Measurements from ENCODE around the gene TRAPPC12. TPM values are rescaled to one million over a fixed set of nuclear protein-coding genes. Genes with fewer than 3 reads are reported as not detected.
"Not testable (repeated sequence)": the region's sequence is repeated elsewhere in the genome, so short reads cannot be mapped to it uniquely, and the experiment has no call there.

Gene TRAPPC12
- total RNA-seq, 2 experiments from 2014 or later, result 58.7 to 64.6 TPM

GRCh38 chr2:3491306-3491705, 111.8 kb downstream of the TRAPPC12 start:
- Mint-ChIP-seq H3K36me3 (peaks cover 6% of the 10 kb centered on the region), H3K4me3 (no peak overlapping the region), H3K27me3 (no peaks in the 10 kb centered on the region), H3K27ac (no peak overlapping the region), H3K9me3 (no peaks in the 10 kb centered on the region), H3K4me1 (no peaks in the 10 kb centered on the region)
- no peak for DNase-seq

DNA sequence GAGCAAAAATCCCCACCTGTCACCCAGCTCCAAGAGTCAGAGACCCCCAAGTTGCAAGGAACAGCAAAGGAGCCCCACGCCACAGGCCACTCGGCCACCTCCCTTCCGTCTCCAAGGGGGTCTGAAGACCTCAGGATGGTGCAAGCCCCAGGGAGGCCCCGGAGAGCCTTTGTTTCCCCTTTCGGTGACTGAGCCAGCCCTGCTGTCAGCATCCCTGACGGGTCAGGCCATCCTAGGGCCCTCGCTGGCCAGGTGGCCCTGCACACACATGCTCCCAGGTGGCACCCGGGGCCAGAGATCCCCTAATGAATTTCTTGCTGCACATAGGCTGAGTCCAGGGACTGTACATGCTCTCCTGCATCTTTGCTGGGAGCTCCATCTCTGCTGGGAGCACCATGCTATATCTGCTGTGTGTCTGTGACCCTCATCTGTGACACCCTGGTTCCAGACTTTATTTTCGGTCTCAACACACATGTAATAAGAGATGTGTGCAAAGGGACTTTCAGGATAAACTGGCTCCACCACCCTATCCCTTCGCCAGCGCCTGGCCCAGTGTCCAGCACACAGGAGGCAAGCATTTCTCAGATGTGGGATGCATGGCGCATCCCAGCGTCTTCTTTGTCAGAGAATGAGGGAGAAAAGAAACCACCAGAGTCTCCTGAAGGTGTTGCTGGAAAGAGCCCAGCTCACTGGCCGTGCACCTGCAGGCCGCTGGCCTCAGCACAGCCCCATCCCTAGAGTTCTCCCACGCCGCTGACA, 112.4 kb downstream of the TRAPPC12 start:
- no peak for DNase-seq
- no peaks in the 10 kb centered on the region for H3K9me3 Mint-ChIP-seq
- H3K36me3 Mint-ChIP-seq, result peaks cover 6% of the 10 kb centered on the region
- H3K4me3 Mint-ChIP-seq, result no peak overlapping the region
- H3K27me3 Mint-ChIP-seq, result no peaks in the 10 kb centered on the region
- H3K27ac Mint-ChIP-seq, result no peak overlapping the region
- H3K4me1 Mint-ChIP-seq, result no peaks in the 10 kb centered on the region

DNA sequence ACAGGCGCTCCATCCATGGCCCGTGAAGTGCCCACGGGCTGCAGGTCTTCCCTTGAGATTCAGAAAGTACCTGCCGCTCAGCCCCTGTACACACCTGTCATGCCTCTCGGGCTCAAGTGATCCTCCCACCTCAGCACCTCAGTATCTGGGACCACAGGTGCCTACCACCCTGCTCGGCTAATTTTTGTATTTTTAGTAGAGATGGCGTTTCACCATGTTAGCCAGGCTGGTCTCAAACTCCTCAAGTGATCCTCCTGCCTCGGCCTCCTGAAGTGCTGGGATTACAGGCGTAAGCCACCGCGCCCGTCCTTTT, 112.9 kb downstream of the TRAPPC12 start:
- H3K27ac Mint-ChIP-seq, H3K4me1 Mint-ChIP-seq, H3K27me3 Mint-ChIP-seq, H3K4me3 Mint-ChIP-seq, H3K36me3 Mint-ChIP-seq, DNase-seq, H3K9me3 Mint-ChIP-seq: not testable (repeated sequence)

- H3K9me3 Mint-ChIP-seq, result no peaks in the 10 kb centered on the region
- no peak overlapping the region for H3K27ac Mint-ChIP-seq
- peaks cover 6% of the 10 kb centered on the region for H3K36me3 Mint-ChIP-seq
- no peaks in the 10 kb centered on the region for H3K27me3 Mint-ChIP-seq
- H3K4me3 Mint-ChIP-seq, result no peak overlapping the region
- no peaks in the 10 kb centered on the region for H3K4me1 Mint-ChIP-seq
- DNase-seq, result no peak
Observed at GRCh38 chr2:3492951-3493614, 113.6 kb downstream of the TRAPPC12 start.

GRCh38 chr2:3493615-3494007, 114.1 kb downstream of the TRAPPC12 start:
- Mint-ChIP-seq H3K27ac (no peak overlapping the region), H3K27me3 (no peaks in the 10 kb centered on the region), H3K4me1 (no peaks in the 10 kb centered on the region), H3K4me3 (no peak overlapping the region), H3K36me3 (peaks cover 6% of the 10 kb centered on the region), H3K9me3 (no peaks in the 10 kb centered on the region)
- DNase-seq, result no peak

DNA sequence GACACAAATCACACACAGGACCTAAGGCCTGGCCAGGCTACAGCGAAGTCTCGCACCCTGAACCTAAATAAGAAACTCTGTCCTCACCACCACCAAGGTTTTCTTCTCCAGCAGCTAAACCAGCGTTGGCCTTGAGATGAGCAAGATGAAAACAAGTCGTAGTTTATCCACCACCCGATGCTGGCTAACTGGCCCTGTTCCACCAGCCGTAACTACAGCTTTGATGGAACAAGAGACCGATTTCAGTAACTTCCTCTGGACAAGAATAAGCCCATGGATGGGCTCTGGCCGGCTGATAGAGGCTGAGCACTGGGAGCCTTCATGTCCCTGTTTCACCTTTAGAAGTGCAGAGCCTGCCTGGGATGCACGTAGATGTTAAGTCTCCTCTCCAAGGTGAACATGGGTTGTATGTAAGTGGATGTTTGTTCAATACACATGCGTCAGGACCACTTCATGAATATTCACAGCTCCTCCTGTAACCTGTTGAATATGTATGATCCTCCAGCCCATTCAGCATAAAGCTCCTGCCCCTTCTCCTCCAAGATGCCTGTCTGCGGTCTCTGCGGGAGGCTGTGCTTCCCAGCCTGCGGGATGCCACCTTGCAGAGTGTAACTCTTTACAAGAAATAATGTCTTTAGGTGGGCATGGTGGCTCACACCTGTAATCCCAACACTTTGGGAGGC, 115.6 kb downstream of the TRAPPC12 start:
- no peak overlapping the region for H3K4me3 Mint-ChIP-seq
- no peaks in the 10 kb centered on the region for H3K9me3 Mint-ChIP-seq
- no peaks in the 10 kb centered on the region for H3K27me3 Mint-ChIP-seq
- no peaks in the 10 kb centered on the region for H3K4me1 Mint-ChIP-seq
- peaks cover 6% of the 10 kb centered on the region for H3K36me3 Mint-ChIP-seq
- no peak for DNase-seq
- H3K27ac Mint-ChIP-seq, result no peak overlapping the region

- not testable (repeated sequence) for DNase-seq, H3K27ac Mint-ChIP-seq, H3K27me3 Mint-ChIP-seq, H3K9me3 Mint-ChIP-seq, H3K4me3 Mint-ChIP-seq, H3K4me1 Mint-ChIP-seq
- H3K36me3 Mint-ChIP-seq, result peaks cover 11% of the 10 kb centered on the region
Observed at GRCh38 chr2:3496708-3497080, 117.2 kb downstream of the TRAPPC12 start.

DNA sequence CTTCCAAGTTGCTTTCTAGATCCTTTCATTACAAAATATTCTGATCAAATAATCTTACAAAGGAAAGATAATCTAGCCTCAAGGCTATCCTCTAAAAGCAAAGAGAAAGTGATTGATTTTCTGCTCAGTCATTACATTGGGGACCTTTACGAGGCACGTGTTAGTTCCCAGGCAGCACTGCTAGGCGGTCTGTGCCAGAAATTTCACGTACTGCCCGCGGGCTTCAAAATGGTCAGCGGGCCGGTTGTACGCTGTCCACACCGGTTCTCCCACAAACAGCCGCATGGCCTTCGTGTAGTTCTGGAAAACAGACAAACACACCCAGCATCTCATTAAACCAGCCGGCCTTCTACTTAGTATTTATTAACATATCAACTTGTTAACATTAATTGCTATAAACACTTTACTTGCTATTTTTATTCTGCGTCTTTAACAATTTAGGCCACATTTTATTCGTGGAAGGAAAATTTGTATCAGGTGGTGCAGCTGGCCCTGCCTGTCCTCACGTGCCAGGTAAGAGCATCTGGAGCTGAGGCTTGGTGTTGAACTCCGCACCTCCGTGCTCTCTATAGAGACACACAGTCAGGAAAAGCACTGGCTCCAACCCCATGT, 119.4 kb downstream of the TRAPPC12 start:
- Mint-ChIP-seq H3K4me3 (no peak overlapping the region), H3K36me3 (peaks cover 18% of the 10 kb centered on the region), H3K9me3 (no peaks in the 10 kb centered on the region), H3K4me1 (no peaks in the 10 kb centered on the region), H3K27me3 (no peaks in the 10 kb centered on the region), H3K27ac (no peak overlapping the region)
- DNase-seq, result no peak

- Mint-ChIP-seq H3K36me3 (peaks cover 18% of the 10 kb centered on the region), H3K4me3 (no peak overlapping the region), H3K27ac (no peak overlapping the region), H3K27me3 (no peaks in the 10 kb centered on the region), H3K9me3 (no peaks in the 10 kb centered on the region), H3K4me1 (no peaks in the 10 kb centered on the region)
- DNase-seq, result no peak
Observed at GRCh38 chr2:3500326-3500899, 120.9 kb downstream of the TRAPPC12 start.

GRCh38 chr2:3503046-3503445, 123.6 kb downstream of the TRAPPC12 start:
- Mint-ChIP-seq H3K9me3 (no peaks in the 10 kb centered on the region), H3K27me3 (no peaks in the 10 kb centered on the region), H3K36me3 (peaks cover 23% of the 10 kb centered on the region), H3K4me1 (no peaks in the 10 kb centered on the region), H3K27ac (no peak overlapping the region), H3K4me3 (no peak overlapping the region)
- DNase-seq, result no peak

- H3K4me1 Mint-ChIP-seq, result no peaks in the 10 kb centered on the region
- H3K27me3 Mint-ChIP-seq, result no peaks in the 10 kb centered on the region
- peaks cover 25% of the 10 kb centered on the region for H3K36me3 Mint-ChIP-seq
Observed at GRCh38 chr2:3503483-3503882, 124.0 kb downstream of the TRAPPC12 start.

DNA sequence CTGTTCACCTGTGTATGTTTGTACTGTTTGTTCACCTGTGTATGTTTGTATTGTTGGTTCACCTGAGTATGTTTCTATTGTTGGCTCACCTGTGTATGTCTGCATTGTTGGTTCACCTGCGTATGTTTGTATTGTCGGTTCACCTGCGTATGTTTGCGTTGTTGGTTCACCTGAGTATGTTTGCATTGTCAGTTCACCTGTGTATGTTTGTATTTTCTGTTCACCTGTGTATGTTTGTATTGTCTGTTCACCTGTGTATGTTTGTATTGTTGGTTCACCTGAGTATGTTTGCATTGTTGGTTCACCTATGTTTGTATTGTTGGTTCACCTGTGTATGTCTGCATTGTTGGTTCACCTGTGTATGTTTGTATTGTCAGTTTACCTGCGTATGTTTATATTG, 125.2 kb downstream of the TRAPPC12 start:
- Mint-ChIP-seq H3K9me3 (peaks cover 4% of the 10 kb centered on the region), H3K27ac (no peak overlapping the region), H3K4me3 (no peak overlapping the region), H3K4me1 (no peaks in the 10 kb centered on the region), H3K27me3 (no peaks in the 10 kb centered on the region), H3K36me3 (peaks cover 28% of the 10 kb centered on the region)
- no peak for DNase-seq

More at GRCh38 chr2:3503483-3503882, 124.0 kb downstream of the TRAPPC12 start:
- H3K4me3 Mint-ChIP-seq, result no peak overlapping the region
- DNase-seq, result no peak
- no peak overlapping the region for H3K27ac Mint-ChIP-seq
- H3K9me3 Mint-ChIP-seq, result peaks cover 2% of the 10 kb centered on the region

DNA sequence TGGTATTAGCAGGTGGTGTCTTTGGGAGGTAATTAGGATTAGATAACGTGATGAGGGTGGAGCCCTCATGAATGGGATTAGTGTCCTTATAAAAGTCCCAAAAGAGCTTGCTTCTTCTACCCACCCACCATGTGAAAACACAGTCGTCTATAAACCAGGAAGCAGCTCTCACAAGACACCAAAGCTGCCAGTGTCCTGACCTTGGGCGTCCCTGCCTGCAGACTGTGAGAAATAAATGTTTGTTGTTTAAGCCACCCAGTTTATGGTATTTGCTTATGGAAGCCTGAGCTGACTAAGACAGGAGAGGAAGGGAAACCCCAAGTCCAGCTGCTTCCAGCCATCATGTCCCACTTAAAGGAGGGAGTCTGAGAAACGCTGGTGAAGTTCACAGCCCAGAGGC, 126.3 kb downstream of the TRAPPC12 start:
- DNase-seq, result no peak
- Mint-ChIP-seq H3K27me3 (no peaks in the 10 kb centered on the region), H3K27ac (no peak overlapping the region), H3K9me3 (peaks cover 4% of the 10 kb centered on the region), H3K36me3 (peaks cover 31% of the 10 kb centered on the region), H3K4me3 (no peak overlapping the region), H3K4me1 (no peaks in the 10 kb centered on the region)

DNA sequence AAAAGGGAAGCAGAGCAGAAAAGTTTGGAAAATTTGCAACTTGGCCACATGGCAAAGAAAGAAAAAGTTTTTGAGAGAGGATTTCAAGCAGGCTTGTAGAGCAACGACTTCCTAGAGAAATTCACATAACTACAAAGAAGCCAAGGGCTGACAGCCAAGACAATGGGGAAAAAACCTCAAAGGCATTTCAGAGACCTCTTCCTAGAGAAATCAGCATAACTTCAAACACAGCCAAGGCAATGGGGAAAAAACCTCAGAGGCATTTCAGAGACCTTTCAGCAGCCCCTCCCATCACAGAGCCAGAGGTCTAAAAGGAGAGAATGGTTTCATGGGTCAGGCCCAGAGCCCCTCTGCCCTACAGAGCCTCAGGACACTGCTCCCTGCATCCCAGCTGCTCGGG, 132.6 kb downstream of the TRAPPC12 start:
- Mint-ChIP-seq H3K27ac (no peak overlapping the region), H3K4me1 (peaks cover 3% of the 10 kb centered on the region), H3K4me3 (no peak overlapping the region), H3K36me3 (peaks cover 61% of the 10 kb centered on the region), H3K9me3 (peaks cover 8% of the 10 kb centered on the region), H3K27me3 (no peaks in the 10 kb centered on the region)
- DNase-seq, result no peak

Measured in activated naive CD8-positive, alpha-beta T cell treated with anti-CD3 and anti-CD28 coated beads for 36 hours (primary cell).